Psoas muscle (tissue), 8 donors: ENCODE measurements around the gene RFPL2. TPM values are rescaled to one million over a fixed set of nuclear protein-coding genes. Genes with fewer than 3 reads are reported as not detected.

Experiments
- ATAC-seq, 4 donors: fragments of 200-7000 bp; cut with Tn5 transposase; one replicate each; pipeline ENCODE4 v1.9.1; 2020; ENCODE audit warnings: moderate library complexity in 3 of 4, mild to moderate bottlenecking in 2 of 4
- DNase-seq, 2 donors: peaks; one replicate each; pipeline ENCODE4 v3.0.0-alpha.2; 2020
- H3K27ac ChIP-seq: fragments of 200-600 bp; one replicate; pipeline ENCODE4 v1.8.0; 2022
- H3K27me3 ChIP-seq, 3 donors: fragments of 200-600 bp in 1 of 3; one replicate each; pipeline versions ENCODE4 v1.6.1 to v1.8.0; 2013 to 2022; ENCODE audit warnings: low read length in 2 of 3, mild to moderate bottlenecking in 2 of 3, moderate library complexity in 1 of 3; ENCODE audit not compliant: insufficient read depth in 3 of 3
- H3K36me3 ChIP-seq, 2 donors: fragments of 200-600 bp in 1 of 2; one replicate each; pipeline versions ENCODE4 v1.6.1 to v1.8.0; 2013 to 2022; ENCODE audit warnings: low read depth in 1 of 2, mild to moderate bottlenecking in 1 of 2, moderate library complexity in 1 of 2; ENCODE audit not compliant: insufficient read depth in 1 of 2
- H3K4me1 ChIP-seq: fragments of 200-600 bp; one replicate; pipeline ENCODE4 v1.8.0; 2022
- H3K4me3 ChIP-seq: fragments of 200-600 bp; one replicate; pipeline ENCODE4 v1.8.0; 2022; ENCODE audit warnings: mild to moderate bottlenecking
- H3K9me3 ChIP-seq: fragments of 200-600 bp; one replicate; pipeline ENCODE4 v1.8.0; 2022
- WGBS, 3 donors: extraction: QIAGEN DNeasy Blood & Tissue Kit; methylation state at CpG; one replicate each; pipeline versions ENCODE4 v1.1.6 to v1.1.7; 2013; 5-methylcytosine and 5-hydroxymethylcytosine counted together
- intact Hi-C, 2 donors: fragments of 100-400 bp; cut with DNase I; formaldehyde crosslinking; loops; one replicate each; pipeline versions ENCODE4 v1.11.0 to v1.14.2; 2022
- polyA plus RNA-seq, 3 donors: library from polyadenylated mRNA; stranded (reverse); fragments of 200-250 nt; gene quantifications; one replicate each; pipeline ENCODE4 v1.2.3, GENCODE V29; 2013
- total RNA-seq, 4 donors: library from RNA; stranded (reverse); fragmentation: NEBNext Ultra II Directional in 2 of 4; extraction: Animal tissue kit (Norgen Biotek cat#: 25700) in 2 of 4; gene quantifications; one replicate each; pipeline versions ENCODE4 v1.2.1 to v1.2.4, GENCODE V29; 2021 to 2023
- TF ChIP-seq, protein P1 (sequence below): fragments of 200-600 bp; IDR thresholded peaks from one replicate; pipeline ENCODE4 v1.8.0; 2022; ENCODE audit warnings: antibody characterized with exemption
- donor health status: healthy with polysubstance abuse.
- donor health status: DM: no; HTN: no; CAD: no; lungs with moderate emphysema.
- donor health status: Bipolar disorder and iron deficiency.
- donor health status: healthy.
- donor health status: DM: yes; HTN: yes; CAD: no.
- donor health status: DM: no; HTN: no; CAD: no.
- donor health status: DM: no; HTN: no; CAD: no.
- donor health status: DM: yes; HTN: yes; CAD: no.

The RFPL2 gene
- total and polyA plus RNA-seq, 7 donors, result not detected

DNA sequence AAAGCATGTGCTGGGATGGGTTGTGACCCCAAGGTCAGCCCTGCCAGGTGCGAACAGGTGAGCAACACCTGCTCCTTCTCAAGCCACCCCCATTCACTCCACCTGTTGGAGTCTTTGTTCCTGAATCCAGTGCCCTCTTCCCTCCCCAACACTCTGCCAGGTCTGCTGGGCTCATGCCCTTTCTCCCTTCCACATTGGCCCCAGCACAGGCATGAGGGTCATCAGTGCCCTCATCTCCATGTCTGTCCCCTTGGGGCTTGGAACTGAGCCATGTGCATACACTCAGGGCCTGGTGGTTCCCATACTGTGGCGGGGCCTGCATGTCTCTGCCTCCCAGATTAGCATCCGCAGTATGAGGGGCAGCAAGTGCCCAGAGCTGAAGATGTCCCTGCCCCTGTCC, 19.1 kb downstream of the RFPL2 start:
- TF ChIP-seq, protein P1, sequence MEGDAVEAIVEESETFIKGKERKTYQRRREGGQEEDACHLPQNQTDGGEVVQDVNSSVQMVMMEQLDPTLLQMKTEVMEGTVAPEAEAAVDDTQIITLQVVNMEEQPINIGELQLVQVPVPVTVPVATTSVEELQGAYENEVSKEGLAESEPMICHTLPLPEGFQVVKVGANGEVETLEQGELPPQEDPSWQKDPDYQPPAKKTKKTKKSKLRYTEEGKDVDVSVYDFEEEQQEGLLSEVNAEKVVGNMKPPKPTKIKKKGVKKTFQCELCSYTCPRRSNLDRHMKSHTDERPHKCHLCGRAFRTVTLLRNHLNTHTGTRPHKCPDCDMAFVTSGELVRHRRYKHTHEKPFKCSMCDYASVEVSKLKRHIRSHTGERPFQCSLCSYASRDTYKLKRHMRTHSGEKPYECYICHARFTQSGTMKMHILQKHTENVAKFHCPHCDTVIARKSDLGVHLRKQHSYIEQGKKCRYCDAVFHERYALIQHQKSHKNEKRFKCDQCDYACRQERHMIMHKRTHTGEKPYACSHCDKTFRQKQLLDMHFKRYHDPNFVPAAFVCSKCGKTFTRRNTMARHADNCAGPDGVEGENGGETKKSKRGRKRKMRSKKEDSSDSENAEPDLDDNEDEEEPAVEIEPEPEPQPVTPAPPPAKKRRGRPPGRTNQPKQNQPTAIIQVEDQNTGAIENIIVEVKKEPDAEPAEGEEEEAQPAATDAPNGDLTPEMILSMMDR, result no peak
- Histone ChIP-seq H3K27ac (no peak overlapping the region), H3K9me3 (no peaks in the 10 kb centered on the region), H3K36me3 (no peaks in the 10 kb centered on the region), H3K4me1 (no peaks in the 10 kb centered on the region), H3K4me3 (no peak overlapping the region), H3K27me3 (peaks cover 0 to 11% (median 0%) of the 10 kb centered on the region in 3 donors)
- WGBS, 3 donors, result 82 to 88% (median 82%) methylated on average over 3 of the region's 3 CpGs
- DNase-seq, result no peak
- intact Hi-C loops, result no loop called here
- ATAC-seq, result no peak

- no peak overlapping the region for H3K4me3 ChIP-seq
- WGBS, 3 donors, result 74 to 84% (median 76%) methylated on average over 3 of the region's 3 CpGs
- no peak for ATAC-seq
Observed at GRCh38 chr22:32183625-32184024, 21.2 kb downstream of the RFPL2 start.

DNA sequence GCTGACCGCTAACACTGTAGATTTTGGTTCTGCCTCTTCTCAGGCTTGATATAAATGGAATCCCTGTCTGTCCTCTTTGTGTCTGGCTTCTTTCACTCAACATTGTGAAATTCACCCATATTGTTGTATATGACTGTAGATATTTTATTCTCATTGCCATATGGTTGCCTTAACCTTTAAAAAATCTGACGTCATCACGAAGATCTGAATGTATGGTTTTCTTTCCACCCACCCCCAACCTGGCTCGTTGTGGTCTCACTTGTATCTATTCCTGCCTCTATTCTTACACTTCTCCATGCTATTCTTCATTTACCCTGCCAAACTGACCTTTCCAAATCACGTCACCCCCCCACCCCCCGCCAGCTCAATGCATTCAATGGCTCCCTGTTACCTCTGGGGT, 23.8 kb downstream of the RFPL2 start:
- intact Hi-C loops, result no loop called here
- TF ChIP-seq, protein P1, result no peak
- 70 to 77% (median 75%) methylated on average over 6 of the region's 6 CpGs for WGBS, 3 donors
- Histone ChIP-seq H3K9me3 (no peaks in the 10 kb centered on the region), H3K4me1 (no peaks in the 10 kb centered on the region), H3K4me3 (no peak overlapping the region), H3K27ac (no peak overlapping the region), H3K27me3 (peaks cover 0 to 40% (median 8%) of the 10 kb centered on the region in 3 donors), H3K36me3 (no peaks in the 10 kb centered on the region)
- ATAC-seq (no peak), DNase-seq (no peak)

More at GRCh38 chr22:32183625-32184024, 21.2 kb downstream of the RFPL2 start:
- Histone ChIP-seq H3K27me3 (peaks cover 0 to 19% (median 0%) of the 10 kb centered on the region in 3 donors), H3K27ac (no peak overlapping the region), H3K4me1 (no peaks in the 10 kb centered on the region), H3K9me3 (no peaks in the 10 kb centered on the region), H3K36me3 (no peaks in the 10 kb centered on the region)
- TF ChIP-seq, protein P1, result no peak
- intact Hi-C loops, result no loop called here
- DNase-seq, result no peak

DNA sequence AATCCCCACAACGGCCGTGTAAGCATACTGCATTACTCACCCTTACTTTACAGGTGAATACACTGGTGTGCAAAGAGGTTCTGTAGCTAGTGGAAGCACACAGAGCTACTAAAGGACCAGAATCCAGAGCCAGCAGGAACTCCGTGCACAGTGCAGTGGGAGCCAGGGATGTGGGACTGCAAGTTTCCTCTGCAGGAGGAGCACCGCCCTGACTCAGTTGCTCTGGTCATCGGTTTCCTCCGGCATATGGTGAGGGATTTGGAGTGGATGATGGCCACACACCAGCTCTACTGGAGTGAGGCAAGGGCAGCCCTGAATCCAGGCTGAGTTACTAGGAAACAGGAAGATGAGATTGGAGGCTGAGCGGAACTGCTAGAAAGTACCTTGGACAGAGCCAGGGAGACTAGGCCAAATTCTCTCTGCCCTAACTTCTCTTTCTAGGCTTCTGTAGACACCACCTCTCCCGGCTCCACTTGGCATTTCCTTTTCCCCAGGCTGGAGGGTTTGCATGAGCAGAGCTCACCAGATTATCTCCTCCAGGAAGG, 27.6 kb downstream of the RFPL2 start:
- TF ChIP-seq, protein P1, result no peak
- Histone ChIP-seq H3K4me3 (no peak overlapping the region), H3K27me3 (peaks cover 0 to 52% (median 16%) of the 10 kb centered on the region in 3 donors), H3K4me1 (no peaks in the 10 kb centered on the region), H3K36me3 (no peaks in the 10 kb centered on the region), H3K9me3 (no peaks in the 10 kb centered on the region), H3K27ac (no peak overlapping the region)
- DNase-seq (no peak), ATAC-seq (no peak)
- 82 to 88% (median 86%) methylated on average over 8 of the region's 8 CpGs for WGBS, 3 donors
- intact Hi-C loops, result no loop called here
